Mucosa of rectum (tissue), 2 donors: ENCODE data around the gene AOX1.

Experiments
- H3K27ac ChIP-seq, 2 donors: one replicate each; pipeline ENCODE4 v1.7.0; 2013; ENCODE audit warnings: inconsistent platforms in 2 of 2, low read depth in 2 of 2, low read length in 2 of 2
- H3K27me3 ChIP-seq, 2 donors: one replicate each; pipeline ENCODE4 v1.7.0; 2013; ENCODE audit warnings: low read length in 2 of 2; ENCODE audit not compliant: control insufficient read depth in 2 of 2, insufficient read depth in 2 of 2
- H3K36me3 ChIP-seq, 2 donors: one replicate each; pipeline ENCODE4 v1.7.0; 2013; ENCODE audit warnings: low read length in 2 of 2; ENCODE audit not compliant: control insufficient read depth in 2 of 2, insufficient read depth in 2 of 2
- H3K4me1 ChIP-seq, 2 donors: one replicate each; pipeline ENCODE4 v1.7.0; 2013; ENCODE audit warnings: low read length in 2 of 2, mild to moderate bottlenecking in 1 of 2; ENCODE audit not compliant: control insufficient read depth in 2 of 2, insufficient read depth in 2 of 2
- H3K4me3 ChIP-seq, 2 donors: one replicate each; pipeline ENCODE4 v1.7.0; 2013; ENCODE audit warnings: low read length in 2 of 2
- H3K9ac ChIP-seq, 2 donors: one replicate each; pipeline ENCODE4 v1.7.0; 2013; ENCODE audit warnings: low read length in 2 of 2, low read depth in 1 of 2, mild to moderate bottlenecking in 1 of 2
- H3K9me3 ChIP-seq, 2 donors: one replicate each; pipeline ENCODE4 v1.7.0; 2013; ENCODE audit warnings: low read length in 2 of 2; ENCODE audit not compliant: control insufficient read depth in 2 of 2
- donor health status: healthy.
- donor health status: Normal muscosa, but diverticular disease.

AOX1 gene

DNA sequence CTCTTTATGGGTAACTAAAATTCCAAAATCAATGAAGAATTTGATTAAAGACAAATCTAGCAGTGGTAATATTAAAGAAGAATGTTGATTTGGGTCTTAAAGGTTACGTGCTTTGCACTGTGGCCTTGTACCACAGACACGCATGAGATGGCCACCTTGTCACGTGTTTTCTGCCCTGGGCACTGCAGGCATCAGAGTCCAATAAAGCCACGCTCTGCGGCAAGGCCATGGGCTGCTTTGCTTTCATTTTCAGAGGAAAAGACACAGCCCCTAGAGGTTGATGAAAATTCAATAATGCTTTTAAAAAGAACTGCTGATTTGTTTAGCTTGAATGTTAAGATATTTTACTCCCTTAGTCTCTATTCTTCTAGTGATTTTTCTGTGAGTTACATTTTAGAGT lies 30.4 kb downstream of the AOX1 start:
- Histone ChIP-seq H3K36me3 (no peaks in the 10 kb centered on the region), H3K27ac (no peak overlapping the region), H3K27me3 (no peaks in the 10 kb centered on the region), H3K4me3 (no peak overlapping the region), H3K4me1 (no peaks in the 10 kb centered on the region), H3K9ac (no peak overlapping the region), H3K9me3 (no peaks in the 10 kb centered on the region)

DNA sequence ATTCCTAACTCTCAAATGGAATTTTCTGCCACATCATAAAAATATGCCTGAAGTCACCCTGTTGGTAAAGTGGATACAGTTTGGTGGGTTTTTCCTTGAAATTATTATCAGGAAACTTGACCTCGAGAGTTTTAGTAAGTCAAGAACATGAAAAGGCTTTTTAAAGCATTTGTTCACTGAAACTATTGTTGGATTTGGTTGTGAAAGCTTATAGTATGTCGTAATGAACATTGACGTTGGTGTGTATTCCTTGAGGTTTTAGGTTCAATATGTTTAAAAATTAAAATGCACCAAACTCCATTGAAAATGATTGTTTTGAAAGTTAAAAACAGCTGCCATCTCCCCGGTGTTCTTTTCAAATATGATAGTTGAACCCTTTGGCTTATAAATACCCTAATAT lies 30.8 kb downstream of the AOX1 start:
- Histone ChIP-seq H3K9me3 (no peaks in the 10 kb centered on the region), H3K9ac (no peak overlapping the region), H3K36me3 (no peaks in the 10 kb centered on the region), H3K27ac (no peak overlapping the region), H3K4me1 (no peaks in the 10 kb centered on the region), H3K27me3 (no peaks in the 10 kb centered on the region), H3K4me3 (no peak overlapping the region)

DNA sequence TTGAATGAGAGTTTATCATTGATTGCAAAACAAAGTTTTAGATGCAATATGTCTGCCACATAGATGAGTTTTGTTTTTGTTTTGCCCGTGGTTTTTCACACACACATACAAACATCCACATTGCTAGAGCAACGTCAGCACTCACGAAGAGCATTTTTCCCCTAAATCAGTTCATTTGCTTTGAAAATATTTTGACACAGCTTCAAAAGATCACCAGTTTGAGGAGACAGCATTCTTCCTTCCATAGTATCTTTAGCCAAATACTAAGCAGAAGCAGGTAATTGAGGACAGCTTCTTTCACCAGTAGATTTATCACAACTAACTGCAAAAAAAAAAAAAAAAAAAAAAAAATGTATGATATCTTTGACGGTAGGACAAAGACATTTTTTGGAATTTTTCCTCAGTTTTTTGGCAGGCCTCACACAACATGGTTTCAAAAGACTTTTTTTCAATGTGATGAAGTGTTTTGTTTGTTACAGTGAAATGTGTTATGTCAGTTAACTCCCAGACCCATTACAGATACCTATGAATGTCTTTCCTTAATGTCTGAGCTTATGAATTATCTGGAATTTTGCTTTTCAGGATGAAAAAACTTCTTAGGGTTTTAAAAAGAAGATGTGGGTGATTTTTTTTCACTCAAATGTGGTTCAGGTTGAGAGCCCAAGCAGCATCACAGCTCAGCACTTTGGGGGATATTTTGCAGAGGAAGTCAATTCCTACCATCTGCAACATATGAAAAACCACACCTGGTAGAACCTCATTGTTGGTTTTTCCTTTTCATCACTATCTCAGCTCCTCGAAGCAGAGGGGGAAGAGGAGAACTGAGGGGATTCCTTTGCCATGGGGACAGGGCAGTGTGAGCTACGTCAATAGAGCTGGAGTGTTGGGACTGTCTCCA lies 31.6 kb downstream of the AOX1 start:
- Histone ChIP-seq H3K36me3 (no peaks in the 10 kb centered on the region), H3K4me1 (no peaks in the 10 kb centered on the region), H3K9ac (no peak overlapping the region), H3K27ac (no peak overlapping the region), H3K27me3 (no peaks in the 10 kb centered on the region), H3K4me3 (no peak overlapping the region), H3K9me3 (no peaks in the 10 kb centered on the region)

DNA sequence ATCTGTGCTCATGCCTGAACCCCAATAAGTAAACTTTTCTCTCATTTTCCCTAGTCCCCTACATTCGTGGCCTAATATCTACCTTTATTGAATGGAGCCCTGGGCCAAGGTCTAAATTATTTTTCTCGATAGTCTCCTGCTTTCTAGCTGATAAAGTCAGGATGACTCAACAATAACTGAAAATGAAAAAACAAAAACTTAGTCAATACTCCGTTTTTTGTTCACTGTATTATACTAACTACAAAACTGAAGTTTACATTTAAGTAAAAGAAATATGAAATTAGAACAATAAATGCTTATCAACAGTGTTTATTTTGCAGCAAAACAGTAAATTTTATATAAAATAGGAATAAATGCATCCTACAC lies 32.2 kb downstream of the AOX1 start:
- H3K4me3 ChIP-seq = no peak overlapping the region
- no peaks in the 10 kb centered on the region for H3K4me1 ChIP-seq
- H3K9ac ChIP-seq = no peak overlapping the region
- H3K27ac ChIP-seq = no peak overlapping the region
- no peaks in the 10 kb centered on the region for H3K36me3 ChIP-seq
- H3K27me3 ChIP-seq = no peaks in the 10 kb centered on the region
- no peaks in the 10 kb centered on the region for H3K9me3 ChIP-seq

DNA sequence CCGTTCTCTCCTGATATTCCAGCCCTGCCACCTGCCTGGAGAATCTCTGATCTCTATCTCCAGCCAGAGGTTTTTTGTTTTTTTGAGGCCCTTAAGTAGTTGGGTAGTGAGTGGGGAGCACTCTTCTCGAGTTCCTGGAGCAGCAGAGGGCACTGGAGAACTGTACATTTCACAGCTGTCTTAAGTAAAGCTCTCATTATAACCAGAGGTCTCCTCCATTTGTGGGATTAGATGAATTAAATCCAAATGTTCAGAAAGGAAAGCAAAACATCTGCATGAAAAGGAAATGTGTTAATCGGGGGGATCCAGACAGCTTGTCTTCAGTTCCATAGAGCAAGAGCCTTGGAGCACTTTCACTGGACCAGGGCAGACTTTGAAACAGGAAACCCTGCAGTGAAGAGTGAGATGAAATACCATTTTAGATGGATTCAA lies 32.8 kb downstream of the AOX1 start:
- no peaks in the 10 kb centered on the region for H3K27me3 ChIP-seq
- H3K36me3 ChIP-seq = no peaks in the 10 kb centered on the region
- H3K9me3 ChIP-seq = no peaks in the 10 kb centered on the region
- no peaks in the 10 kb centered on the region for H3K4me1 ChIP-seq
- H3K27ac ChIP-seq = no peak overlapping the region
- no peak overlapping the region for H3K9ac ChIP-seq
- H3K4me3 ChIP-seq = no peak overlapping the region

DNA sequence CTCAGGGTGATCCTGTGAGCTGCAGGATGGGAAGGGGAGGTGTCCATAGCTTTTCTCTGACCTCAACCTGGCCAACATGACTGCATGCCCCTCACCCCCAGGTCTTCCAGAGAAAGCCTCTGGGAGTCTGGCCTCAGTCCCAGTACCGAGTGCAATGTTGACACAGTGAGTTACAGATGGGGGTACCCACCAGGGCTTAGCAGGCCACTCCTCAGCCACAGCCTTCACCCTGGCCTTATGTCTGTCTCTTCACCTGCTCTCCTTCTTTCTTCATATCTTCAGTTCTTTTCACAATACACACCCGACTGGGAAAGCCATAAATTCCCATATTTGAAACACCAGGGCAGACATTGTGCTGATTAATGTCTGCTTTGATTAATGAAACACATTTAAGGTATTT lies 33.5 kb downstream of the AOX1 start:
- Histone ChIP-seq H3K9me3 (no peaks in the 10 kb centered on the region), H3K27me3 (no peaks in the 10 kb centered on the region), H3K4me1 (no peaks in the 10 kb centered on the region), H3K27ac (no peak overlapping the region), H3K4me3 (no peak overlapping the region), H3K9ac (no peak overlapping the region), H3K36me3 (no peaks in the 10 kb centered on the region)

DNA sequence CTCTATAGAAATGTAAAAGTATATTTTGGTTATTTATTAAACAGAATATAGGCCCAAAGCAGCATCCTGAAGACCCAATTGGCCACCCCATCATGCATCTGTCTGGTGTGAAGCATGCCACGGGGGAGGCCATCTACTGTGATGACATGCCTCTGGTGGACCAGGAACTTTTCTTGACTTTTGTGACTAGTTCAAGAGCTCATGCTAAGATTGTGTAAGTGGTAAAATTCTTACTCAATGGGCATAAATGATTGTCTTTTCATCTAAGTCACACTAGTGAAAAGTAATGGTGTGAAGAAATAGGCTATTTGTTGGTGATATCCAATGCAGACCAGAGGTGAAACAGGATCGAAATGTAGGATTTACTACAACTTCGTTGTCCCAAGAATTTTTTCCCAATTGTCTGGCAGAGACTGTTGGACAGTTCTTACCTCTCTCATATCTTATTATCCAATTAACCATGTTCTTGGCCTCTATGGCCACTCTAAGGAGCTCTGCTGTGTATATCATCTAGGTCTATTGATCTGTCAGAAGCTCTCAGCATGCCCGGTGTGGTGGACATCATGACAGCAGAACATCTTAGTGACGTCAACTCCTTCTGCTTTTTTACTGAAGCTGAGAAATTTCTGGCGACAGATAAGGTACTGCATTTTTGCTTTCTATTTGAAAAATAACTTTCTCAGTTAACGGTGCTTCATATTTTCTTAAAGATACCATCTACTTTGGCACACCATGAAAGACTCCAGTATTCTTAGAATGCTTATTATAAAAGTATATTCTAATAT lies 35.0 kb downstream of the AOX1 start:
- Histone ChIP-seq H3K36me3 (no peaks in the 10 kb centered on the region), H3K9me3 (no peaks in the 10 kb centered on the region), H3K27ac (no peak overlapping the region), H3K9ac (no peak overlapping the region), H3K27me3 (no peaks in the 10 kb centered on the region), H3K4me1 (no peaks in the 10 kb centered on the region), H3K4me3 (no peak overlapping the region)

DNA sequence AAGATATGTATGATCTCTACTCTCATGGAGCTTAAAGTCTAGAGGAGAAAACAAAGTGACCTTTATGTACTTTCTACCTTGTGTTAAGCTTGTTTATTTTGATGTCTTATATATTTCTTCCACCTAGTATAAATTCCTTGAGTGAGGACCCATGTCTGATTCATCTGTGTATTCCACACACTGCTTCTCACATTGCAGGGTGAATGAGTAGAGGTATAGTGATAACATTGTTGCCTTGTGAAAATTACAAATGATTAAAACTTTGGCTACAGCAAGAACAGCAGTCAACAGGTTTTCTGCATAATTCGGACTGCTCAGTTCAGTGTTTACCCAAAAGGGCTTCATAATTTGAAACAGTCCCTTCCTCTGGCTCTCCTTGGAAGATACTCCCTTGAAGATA lies 36.3 kb downstream of the AOX1 start:
- Histone ChIP-seq H3K36me3 (no peaks in the 10 kb centered on the region), H3K27me3 (no peaks in the 10 kb centered on the region), H3K9ac (no peak overlapping the region), H3K4me3 (no peak overlapping the region), H3K4me1 (no peaks in the 10 kb centered on the region), H3K27ac (no peak overlapping the region), H3K9me3 (no peaks in the 10 kb centered on the region)

DNA sequence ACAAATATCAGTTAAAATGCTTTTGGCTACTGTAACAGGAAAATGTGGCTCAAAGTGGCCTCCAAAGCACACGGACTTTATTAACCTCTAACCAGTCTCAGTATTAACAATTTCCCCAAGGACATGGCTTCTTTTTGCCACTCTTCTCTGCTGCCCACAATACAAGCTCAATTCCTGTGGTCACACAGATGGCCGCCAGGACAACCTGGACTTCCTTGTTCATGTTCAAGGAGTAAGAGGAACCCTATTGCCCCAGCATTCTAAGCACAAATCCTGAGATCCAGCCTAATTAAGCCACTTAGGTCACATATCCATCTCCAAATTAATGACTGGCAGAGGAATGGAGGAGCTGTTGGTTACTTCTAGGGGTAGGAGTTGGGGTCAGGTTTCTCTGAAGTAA lies 38.2 kb downstream of the AOX1 start:
- Histone ChIP-seq H3K4me1 (no peaks in the 10 kb centered on the region), H3K4me3 (no peak overlapping the region), H3K27me3 (no peaks in the 10 kb centered on the region), H3K9me3 (no peaks in the 10 kb centered on the region), H3K27ac (no peak overlapping the region), H3K9ac (no peak overlapping the region), H3K36me3 (no peaks in the 10 kb centered on the region)

DNA sequence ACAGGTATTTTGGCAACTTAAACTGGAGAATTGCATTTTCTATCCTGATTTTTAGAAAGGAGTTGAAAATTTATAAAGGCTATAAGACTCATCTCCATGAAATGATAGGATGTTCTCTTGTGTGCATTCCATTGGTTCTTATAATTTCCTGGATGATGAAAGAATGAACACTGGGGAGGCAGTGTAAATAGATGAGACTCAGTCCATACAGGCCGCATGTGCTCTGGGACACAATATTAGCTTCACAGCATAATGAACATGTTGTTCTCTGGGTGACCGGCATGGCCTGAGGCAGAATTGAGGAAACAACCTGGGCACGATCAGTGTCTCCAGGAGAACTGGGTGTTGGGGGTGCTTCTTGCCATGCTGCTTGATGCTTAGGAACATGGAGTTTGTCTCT lies 38.8 kb downstream of the AOX1 start:
- no peaks in the 10 kb centered on the region for H3K27me3 ChIP-seq

More for the DNA sequence above, 38.8 kb downstream of the AOX1 start:
- no peaks in the 10 kb centered on the region for H3K36me3 ChIP-seq
- no peak overlapping the region for H3K9ac ChIP-seq
- no peak overlapping the region for H3K27ac ChIP-seq
- H3K4me1 ChIP-seq = no peaks in the 10 kb centered on the region
- H3K9me3 ChIP-seq = no peaks in the 10 kb centered on the region
- H3K4me3 ChIP-seq = no peak overlapping the region
